Measurements from ENCODE around the gene QARS1. TPM values are rescaled to one million over a fixed set of nuclear protein-coding genes. Genes with fewer than 3 reads are reported as not detected.

The QARS1 gene
- total RNA-seq, 6 donors from 2014 or later = 143 to 256 (median 191) TPM

- Histone ChIP-seq H3K27me3 (no peaks in the 10 kb centered on the region), H3K36me3 (peaks cover 0 to 6% (median 3%) of the 10 kb centered on the region in 4 donors), H3K9me3 (no peaks in the 10 kb centered on the region), H3K4me3 (no peak overlapping the region), H3K27ac (no peak overlapping the region), H3K4me1 (peaks cover 13 to 32% (median 17%) of the 10 kb centered on the region in 4 donors)
- 85 to 90% methylated on average over 4 of the region's 4 CpGs for WGBS, 2 donors
- TF ChIP-seq CTCF (IDR thresholded peaks at IDR 0.05) (no peak), EP300 (IDR thresholded peaks at IDR 0.05) (no peak), POLR2AphosphoS5 (IDR thresholded peaks at IDR 0.05) (no peak), POLR2A (IDR thresholded peaks at IDR 0.05) (no peak)
- no peak for ATAC-seq (ENCODE audit: low FRiP score in 2 of 2)
- DNase-seq = no peak
These were observed 30.9 kb upstream of the QARS1 start for GRCh38 chr3:49135499-49135898.

- no peak for ATAC-seq (ENCODE audit: low FRiP score in 2 of 2)
- no peak overlapping the region for H3K4me3 ChIP-seq
- peak overlapping the region in 2 of 4 donors; percentile 90 to 91 for H3K27ac ChIP-seq
- peaks cover 13 to 39% (median 19%) of the 10 kb centered on the region in 4 donors for H3K4me1 ChIP-seq
- H3K27me3 ChIP-seq = no peaks in the 10 kb centered on the region
- 50 to 67% methylated on average over 2 to 3 of the region's 3 CpGs for WGBS, 2 donors
- TF ChIP-seq EP300 (IDR thresholded peaks at IDR 0.05) (no peak), POLR2AphosphoS5 (IDR thresholded peaks at IDR 0.05) (no peak), POLR2A (IDR thresholded peaks at IDR 0.05) (no peak)
- DNase-seq = no peak
- peaks cover 0 to 14% (median 8%) of the 10 kb centered on the region in 4 donors for H3K36me3 ChIP-seq
- H3K9me3 ChIP-seq = no peaks in the 10 kb centered on the region
These were observed 30.1 kb upstream of the QARS1 start for GRCh38 chr3:49134471-49135265.

- H3K27me3 ChIP-seq = no peaks in the 10 kb centered on the region
- ATAC-seq (ENCODE audit: low FRiP score in 2 of 2) = peak; percentile 92 to 94
- H3K36me3 ChIP-seq = peaks cover 0 to 27% (median 18%) of the 10 kb centered on the region in 4 donors
- DNase-seq = peak; percentile 86 to 89
- H3K4me1 ChIP-seq = peaks cover 13 to 39% (median 20%) of the 10 kb centered on the region in 4 donors
- peak overlapping the region; percentile 42 to 58 (median 57) for H3K4me3 ChIP-seq
- H3K27ac ChIP-seq = peak overlapping the region; percentile 73 to 91 (median 88)
- no peaks in the 10 kb centered on the region for H3K9me3 ChIP-seq
- WGBS, 2 donors = 3 to 10% methylated on average over 27 to 30 of the region's 30 CpGs
- TF ChIP-seq POLR2AphosphoS5 (IDR thresholded peaks at IDR 0.05) = peak in 1 of 2 donors; percentile 63
- TF ChIP-seq POLR2A (IDR thresholded peaks at IDR 0.05) = no peak
- peak in 1 of 6 experiments; percentile 11 for TF ChIP-seq CTCF (IDR thresholded peaks at IDR 0.05)
These were observed 28.8 kb upstream of the QARS1 start for GRCh38 chr3:49133226-49133951.

DNA sequence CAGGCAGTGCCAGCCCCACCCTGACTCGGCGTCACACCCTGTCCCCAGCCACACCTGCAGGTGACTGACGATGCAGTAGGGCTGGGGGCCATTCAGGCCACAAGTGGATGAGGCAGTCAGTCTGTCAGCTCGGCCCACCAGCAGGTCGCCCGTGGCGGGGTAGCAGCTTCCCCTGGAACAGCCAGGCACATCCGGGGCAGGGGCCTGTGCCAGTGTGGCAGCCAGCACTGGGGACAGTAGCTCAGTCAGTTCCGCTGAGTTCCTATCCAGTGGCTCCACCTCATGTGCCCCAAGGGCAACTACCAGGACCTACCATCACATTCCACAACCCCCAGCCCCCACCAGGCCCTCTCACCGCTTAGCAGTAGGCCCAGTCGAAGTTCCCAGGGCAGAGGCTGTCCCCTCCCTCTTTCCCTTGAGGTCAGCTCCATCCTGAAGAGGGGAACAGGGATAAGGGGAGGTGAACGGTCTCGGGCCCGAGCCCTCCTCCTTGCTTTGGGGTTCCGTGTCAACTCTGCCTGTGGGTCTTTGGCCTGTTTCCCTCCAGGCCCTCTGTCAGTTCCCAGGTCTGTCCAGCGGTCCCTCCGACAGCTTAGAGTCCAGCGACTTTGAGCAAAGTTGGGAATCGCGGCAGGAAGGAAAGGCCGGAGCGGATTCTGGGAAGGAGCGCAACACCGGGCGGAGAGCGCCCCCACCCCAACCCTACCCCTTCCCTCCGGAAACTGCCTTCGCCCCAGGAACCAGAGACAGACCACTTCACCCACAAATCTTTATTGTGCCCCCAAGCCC is 28.1 kb upstream of the QARS1 start, which contains the start of gene LAMB2:
TSS of gene LAMB2 (minus strand) at position 614 of the 789 bp plus-strand sequence. CDS start at position 431, 183 bp downstream.
- 14 to 32% methylated on average over 14 to 26 of the region's 28 CpGs for WGBS, 2 donors
- no peaks in the 10 kb centered on the region for H3K9me3 ChIP-seq
- DNase-seq (peak; percentile 73 to 85), ATAC-seq (ENCODE audit: low FRiP score in 2 of 2) (peak; percentile 89 to 91)
- TF ChIP-seq EP300 (IDR thresholded peaks at IDR 0.05) (peak in 1 of 4 donors; percentile 5), POLR2A (IDR thresholded peaks at IDR 0.05) (peak in 1 of 4 donors; percentile 52), CTCF (IDR thresholded peaks at IDR 0.05) (peak in 1 of 6 experiments; percentile 17), POLR2AphosphoS5 (IDR thresholded peaks at IDR 0.05) (peak in 1 of 2 donors; percentile 80)
- H3K27me3 ChIP-seq = no peaks in the 10 kb centered on the region
- H3K36me3 ChIP-seq = peaks cover 0 to 32% (median 21%) of the 10 kb centered on the region in 4 donors
- peak within 1 kb of the TSS; percentile 42 to 58 (median 57) for H3K4me3 ChIP-seq
- H3K27ac ChIP-seq = peak within 1 kb of the TSS; percentile 73 to 91 (median 88)
- peaks cover 13 to 39% (median 20%) of the 10 kb centered on the region in 4 donors for H3K4me1 ChIP-seq
